ENCODE results near the gene ANO6.

- TF ChIP-seq CTCF (IDR thresholded peaks at IDR 0.05; ENCODE audit: low read depth, low read length, missing input control) = no peak
- no peak for TF ChIP-seq REST (IDR thresholded peaks at IDR 0.05)
- TF ChIP-seq TAF1 (conservative IDR thresholded peaks at IDR 0.05) = no peak
Observed at GRCh38 chr12:45362291-45362690, 146.4 kb downstream of the ANO6 start.

All from liver (tissue), 3 donors.